HepG2 (cell line): Measurements from ENCODE around the gene VARS1. TPM values are rescaled to one million over a fixed set of nuclear protein-coding genes. Genes with fewer than 3 reads are reported as not detected.

Source experiments
- ARID3A ChIP-seq: IDR thresholded peaks from 2 replicates; pipeline ENCODE4 v1.6.1; 2012; ENCODE audit warnings: low read depth, low read length, improper control_type of control experiment
- CBX1 ChIP-seq: IDR thresholded peaks from one replicate; pipeline ENCODE4 v1.6.1; 2016; ENCODE audit warnings: antibody characterized with exemption, low read depth
- DR1 ChIP-seq: sonication (generic); formaldehyde crosslinking; IDR thresholded peaks from 2 replicates; pipeline ENCODE4 v1.8.0; 2021; ENCODE audit warnings: mild to moderate bottlenecking, missing genetic modification reagents, inconsistent platforms
- ETV6 ChIP-seq: sonication (generic); formaldehyde crosslinking; conservative IDR thresholded peaks from 2 replicates; pipeline ENCODE4 v1.4.0; 2020; ENCODE audit warnings: missing genetic modification reagents
- EZH2 ChIP-seq: conservative IDR thresholded peaks from 2 replicates; pipeline ENCODE4 v1.6.1; 2012; ENCODE audit warnings: mild to moderate bottlenecking, low read depth, low read length, moderate library complexity
- GABPB1 ChIP-seq: IDR thresholded peaks from 2 replicates; pipeline ENCODE4 v1.6.1; 2016; ENCODE audit warnings: mild to moderate bottlenecking, missing genetic modification reagents, moderate library complexity, missing compliant biosample characterization
- GATAD2A ChIP-seq: IDR thresholded peaks from 2 replicates; pipeline ENCODE4 v1.6.1; 2016
- HDAC1 ChIP-seq: sonication (generic); formaldehyde crosslinking; IDR thresholded peaks from 2 replicates; pipeline ENCODE4 v1.5.1; 2020; ENCODE audit warnings: mild to moderate bottlenecking, missing genetic modification reagents
- HDAC6 ChIP-seq: fragments of 200-600 bp; sonication (generic); IDR thresholded peaks from 2 replicates; pipeline ENCODE4 v1.7.0; 2017; ENCODE audit warnings: mild to moderate bottlenecking, antibody characterized with exemption, low read length, low read depth
- KDM5A ChIP-seq: fragments of 200-600 bp; sonication (generic); IDR thresholded peaks from 2 replicates; pipeline ENCODE4 v1.7.0; 2018; ENCODE audit warnings: antibody characterized with exemption, mild to moderate bottlenecking, low read length, borderline replicate concordance
- MED8 ChIP-seq: sonication (generic); formaldehyde crosslinking; IDR thresholded peaks from 2 replicates; pipeline ENCODE4 v1.8.1; 2023; ENCODE audit warnings: mild to moderate bottlenecking, missing genetic modification reagents; ENCODE audit not compliant: insufficient replicate concordance
- PRMT3 ChIP-seq: sonication (generic); formaldehyde crosslinking; IDR thresholded peaks from 2 replicates; pipeline ENCODE4 v1.8.1; 2022; ENCODE audit warnings: low read depth, mild to moderate bottlenecking, moderate library complexity, missing genetic modification reagents, borderline replicate concordance
- RCOR2 ChIP-seq: IDR thresholded peaks from 2 replicates; pipeline ENCODE4 v1.6.1; 2016; ENCODE audit warnings: missing biosample characterization, missing genetic modification reagents
- SMAD9 ChIP-seq: sonication (generic); formaldehyde crosslinking; IDR thresholded peaks from 2 replicates; pipeline ENCODE4 v1.5.1; 2020; ENCODE audit warnings: mild to moderate bottlenecking, missing genetic modification reagents
- SOX6 ChIP-seq, 2 experiments: fragments of 450-650 bp in 1 of 2; sonication (generic) in 1 of 2; formaldehyde crosslinking in 1 of 2; IDR thresholded peaks; 2 replicates each; pipeline versions ENCODE4 v1.4.0 to v1.6.1; 2017 to 2020; ENCODE audit warnings: antibody characterized with exemption in 1 of 2, mild to moderate bottlenecking in 1 of 2, missing genetic modification reagents in 1 of 2
- XBP1 ChIP-seq: sonication (generic); formaldehyde crosslinking; IDR thresholded peaks from 2 replicates; pipeline ENCODE4 v1.5.0; 2020; ENCODE audit warnings: missing genetic modification reagents
- ZBTB10 ChIP-seq: sonication (generic); formaldehyde crosslinking; IDR thresholded peaks from 2 replicates; pipeline ENCODE4 v1.4.0; 2020; ENCODE audit warnings: missing genetic modification reagents, borderline replicate concordance
- ZFP82 ChIP-seq: sonication (generic); formaldehyde crosslinking; IDR thresholded peaks from 2 replicates; pipeline ENCODE4 v1.5.1; 2020; ENCODE audit warnings: mild to moderate bottlenecking, missing genetic modification reagents, borderline replicate concordance
- ZKSCAN5 ChIP-seq: sonication (generic); formaldehyde crosslinking; IDR thresholded peaks from 2 replicates; pipeline ENCODE4 v1.5.1; 2020; ENCODE audit warnings: mild to moderate bottlenecking, missing genetic modification reagents
- ZNF138 ChIP-seq: sonication (generic); formaldehyde crosslinking; IDR thresholded peaks from 2 replicates; pipeline ENCODE4 v1.5.0; 2020; ENCODE audit warnings: mild to moderate bottlenecking, low read depth, missing genetic modification reagents
- ZNF326 ChIP-seq: sonication (generic); formaldehyde crosslinking; IDR thresholded peaks from 2 replicates; pipeline ENCODE4 v1.4.0; 2020; ENCODE audit warnings: missing genetic modification reagents, borderline replicate concordance
- ZNF468 ChIP-seq: sonication (generic); formaldehyde crosslinking; IDR thresholded peaks from 2 replicates; pipeline ENCODE4 v1.8.0; 2022; ENCODE audit warnings: mild to moderate bottlenecking, moderate library complexity, missing genetic modification reagents
- ZNF644 ChIP-seq: IDR thresholded peaks from 2 replicates; pipeline ENCODE4 v1.6.1; 2016; ENCODE audit warnings: low read depth
- ZNF766 ChIP-seq: sonication (generic); formaldehyde crosslinking; IDR thresholded peaks from 2 replicates; pipeline ENCODE4 v1.5.0; 2020; ENCODE audit warnings: missing genetic modification reagents, borderline replicate concordance
- ZNF770 ChIP-seq: sonication (generic); formaldehyde crosslinking; IDR thresholded peaks from 2 replicates; pipeline ENCODE4 v1.5.0; 2020; ENCODE audit warnings: mild to moderate bottlenecking, missing genetic modification reagents
- ZNF841 ChIP-seq: sonication (generic); formaldehyde crosslinking; IDR thresholded peaks from 2 replicates; pipeline ENCODE4 v1.8.1; 2023; ENCODE audit warnings: missing genetic modification reagents, borderline replicate concordance
- polyA plus RNA-seq, 8 experiments: library from polyadenylated mRNA; depleted of rRNA in 3 of 8; stranded (reverse) in 7 of 8; unstranded in 1 of 8; fragments of >200 nt; fragmentation: Illumina TruSeq in 4 of 8; extraction: Trizol in 4 of 8; gene quantifications; 2 replicates each; pipeline versions ENCODE4 v1.2.1 to v1.2.3, GENCODE V29; 2011 to 2016; ENCODE audit warnings: low read depth in 4 of 8, missing spikeins in 1 of 8, mixed read lengths in 1 of 8; ENCODE audit not compliant: insufficient read depth in 1 of 8
- total RNA-seq, 5 experiments: library from RNA; depleted of rRNA; stranded (reverse); fragments of >200 nt; fragmentation: Illumina TruSeq; extraction: Trizol; gene quantifications; 2 replicates each; pipeline ENCODE4 v1.2.3, GENCODE V29; 2016; ENCODE audit warnings: low read depth in 1 of 5

VARS1 gene
- total and polyA plus RNA-seq, 2 of the 13 experiments (the other 11 are each of a cell fraction or from before 2014, with no cell fraction given): 14.7 to 56.1 TPM

- TF ChIP-seq EZH2 (no peak), ZNF326 (CRISPR knock-in tag) (no peak), PRMT3 (no peak), SMAD9 (CRISPR knock-in tag) (no peak), HDAC6 (no peak), ZNF841 (no peak), ETV6 (CRISPR knock-in tag) (no peak), XBP1 (CRISPR knock-in tag) (no peak), GABPB1 (no peak), RCOR2 (no peak), DR1 (no peak), ZNF468 (no peak), HDAC1 (CRISPR knock-in tag) (peak; percentile 58), ZNF766 (no peak), GATAD2A (CRISPR knock-in tag) (peak; percentile 67), CBX1 (no peak), ZNF138 (CRISPR knock-in tag) (no peak), ZFP82 (CRISPR knock-in tag) (no peak), ZKSCAN5 (no peak), KDM5A (peak; percentile 29; the same call in 1 of the 2 replicates), ZNF644 (CRISPR knock-in tag) (peak; percentile 7; the same call in 1 of the 2 replicates), MED8 (CRISPR knock-in tag) (no peak), SOX6 (IDR thresholded peaks at IDR 0.05) (no peak), SOX6 (CRISPR knock-in tag; IDR thresholded peaks at IDR 0.05) (peak; percentile 48; the same call in 1 of the 2 replicates), ZBTB10 (CRISPR knock-in tag) (no peak), ARID3A (peak; percentile 12; the same call in 1 of the 2 replicates), ZNF770 (CRISPR knock-in tag) (no peak)
Observed at GRCh38 chr6:31819871-31820299, 24.3 kb upstream of the VARS1 start (continued).
